ENCODE results near the gene SP100. TPM values are rescaled to one million over a fixed set of nuclear protein-coding genes. Genes with fewer than 3 reads are reported as not detected.

Gene SP100
- total and polyA plus RNA-seq, 2 of the 8 experiments (the other 6 are each of a cell fraction or from before 2014, with no cell fraction given), result 0.06 to 1.1 TPM

- POLR2A ChIA-PET (ENCODE audit: partially characterized antibody), result no interaction called here
- no peak overlapping the region for H3K14ac ChIP-seq (ENCODE audit: insufficient read length)
- TF ChIP-seq BRCA1 (IDR thresholded peaks at IDR 0.05; ENCODE audit: low read depth, low read length) (no peak), RAD21 (IDR thresholded peaks at IDR 0.05 in 1 of 2, conservative IDR thresholded peaks at IDR 0.05 in 1 of 2; ENCODE audit: low read depth in 2 of 2, low read length in 2 of 2) (no peak), RNF2 (IDR thresholded peaks at IDR 0.05; ENCODE audit: borderline replicate concordance, low read depth, low read length, missing control alignments, poor library complexity, severe bottlenecking) (no peak), CBX5 (IDR thresholded peaks at IDR 0.05; ENCODE audit: low read depth, low read length) (no peak), CTBP2 (IDR thresholded peaks at IDR 0.05; ENCODE audit: borderline replicate concordance, insufficient read depth, insufficient read length, low read length) (no peak), PHF8 (conservative IDR thresholded peaks at IDR 0.05; ENCODE audit: low read depth, low read length) (no peak), ASH2L (IDR thresholded peaks at IDR 0.05; ENCODE audit: low read length) (no peak)
- H3K79me1 ChIP-seq (ENCODE audit: low read depth, low read length), result no peaks in the 10 kb centered on the region
- no peak for FAIRE-seq
- no peak overlapping the region for H2BK120ac ChIP-seq (replicated peaks; ENCODE audit: low read depth, low read length)
- H2BK5ac ChIP-seq (ENCODE audit: low read depth, low read length), result no peak overlapping the region
- no peak overlapping the region for H4K8ac ChIP-seq (ENCODE audit: extremely low read depth, insufficient read depth, low read length)
- CTCF ChIA-PET (ENCODE audit: partially characterized antibody), result no interaction called here
- WGBS, 2 experiments (ENCODE audit: extremely low coverage in 1 of 2, insufficient coverage in 1 of 2, insufficient read length in 1 of 2, insufficient replicate concordance in 2 of 2, low coverage in 1 of 2, low lambda C conversion rate in 2 of 2, missing lambda C conversion rate in 1 of 2), result 92% methylated on average over 4 of the region's 4 CpGs; no CpG with 5 or more reads in 1 of the 2 experiments
- H3K4ac ChIP-seq (replicated peaks; ENCODE audit: insufficient read length, low read depth, low read length), result no peak overlapping the region
- no peak overlapping the region for H4K91ac ChIP-seq (replicated peaks; ENCODE audit: insufficient read length, low read length)
- H3K4me2 ChIP-seq (ENCODE audit: insufficient read depth in 1 of 2, low read depth in 2 of 2, low read length in 2 of 2), result no peak overlapping the region
- H4K20me1 ChIP-seq (replicated peaks in 1 of 2; ENCODE audit: control insufficient read depth in 1 of 2, insufficient read depth in 2 of 2, low read length in 2 of 2), result no peaks in the 10 kb centered on the region
- no peak overlapping the region for H3K18ac ChIP-seq (ENCODE audit: extremely low read depth, low read length)
- H3K36me3 ChIP-seq (ENCODE audit: control insufficient read depth in 2 of 4, insufficient read depth in 4 of 4, low read length in 3 of 4), result no peaks in the 10 kb centered on the region
- no peak overlapping the region for H2BK12ac ChIP-seq (ENCODE audit: low read depth, low read length)
- no peak overlapping the region for H3K27ac ChIP-seq (ENCODE audit: low read depth, low read length)
- H4K5ac ChIP-seq (ENCODE audit: insufficient read length, low read depth, low read length), result no peak overlapping the region
- no peaks in the 10 kb centered on the region for H3K27me3 ChIP-seq (replicated peaks in 1 of 4; ENCODE audit: control insufficient read depth in 3 of 4, extremely low read depth in 1 of 4, insufficient read depth in 3 of 4, low read length in 3 of 4)
- no peak overlapping the region for H2AK5ac ChIP-seq (ENCODE audit: low read depth, low read length)
- no peak overlapping the region for H3K23ac ChIP-seq (ENCODE audit: insufficient read length)
- H3K4me1 ChIP-seq (replicated peaks in 1 of 4; ENCODE audit: control insufficient read depth in 3 of 4, insufficient read depth in 4 of 4, low read length in 3 of 4), result no peaks in the 10 kb centered on the region
- H2BK20ac ChIP-seq (ENCODE audit: low read length), result no peak overlapping the region
- no peak overlapping the region for H3K9ac ChIP-seq (replicated peaks in 1 of 4; ENCODE audit: extremely low read depth in 1 of 4, low read depth in 3 of 4, low read length in 3 of 4)
- H2AFZ ChIP-seq (ENCODE audit: low read length), result no peak overlapping the region
- H3K79me2 ChIP-seq (ENCODE audit: control insufficient read depth in 1 of 2, insufficient read depth in 2 of 2, low read length in 2 of 2), result no peaks in the 10 kb centered on the region
- no peaks in the 10 kb centered on the region for H3K23me2 ChIP-seq (ENCODE audit: low read depth, low read length)
- no peak overlapping the region for H3K56ac ChIP-seq (replicated peaks; ENCODE audit: insufficient read length, low read depth, low read length)
- no peak overlapping the region for H2BK15ac ChIP-seq (ENCODE audit: low read length)
- H3K4me3 ChIP-seq (ENCODE audit: extremely low read depth in 1 of 4, insufficient read depth in 2 of 4, low read depth in 3 of 4, low read length in 4 of 4), result no peak overlapping the region
- no peaks in the 10 kb centered on the region for H3K9me3 ChIP-seq (ENCODE audit: insufficient read depth in 2 of 2, low read depth in 1 of 2, low read length in 1 of 2)
- DNase-seq (ENCODE audit: low read depth in 1 of 2, low spot score in 2 of 2), result no peak
Observed at GRCh38 chr2:230419181-230419580, 3.2 kb downstream of the SP100 start.
